Measurements from ENCODE around the gene PAX1. TPM values are rescaled to one million over a fixed set of nuclear protein-coding genes. Genes with fewer than 3 reads are reported as not detected.

The PAX1 gene
- total and polyA plus RNA-seq, 4 donors, result not detected

DNA sequence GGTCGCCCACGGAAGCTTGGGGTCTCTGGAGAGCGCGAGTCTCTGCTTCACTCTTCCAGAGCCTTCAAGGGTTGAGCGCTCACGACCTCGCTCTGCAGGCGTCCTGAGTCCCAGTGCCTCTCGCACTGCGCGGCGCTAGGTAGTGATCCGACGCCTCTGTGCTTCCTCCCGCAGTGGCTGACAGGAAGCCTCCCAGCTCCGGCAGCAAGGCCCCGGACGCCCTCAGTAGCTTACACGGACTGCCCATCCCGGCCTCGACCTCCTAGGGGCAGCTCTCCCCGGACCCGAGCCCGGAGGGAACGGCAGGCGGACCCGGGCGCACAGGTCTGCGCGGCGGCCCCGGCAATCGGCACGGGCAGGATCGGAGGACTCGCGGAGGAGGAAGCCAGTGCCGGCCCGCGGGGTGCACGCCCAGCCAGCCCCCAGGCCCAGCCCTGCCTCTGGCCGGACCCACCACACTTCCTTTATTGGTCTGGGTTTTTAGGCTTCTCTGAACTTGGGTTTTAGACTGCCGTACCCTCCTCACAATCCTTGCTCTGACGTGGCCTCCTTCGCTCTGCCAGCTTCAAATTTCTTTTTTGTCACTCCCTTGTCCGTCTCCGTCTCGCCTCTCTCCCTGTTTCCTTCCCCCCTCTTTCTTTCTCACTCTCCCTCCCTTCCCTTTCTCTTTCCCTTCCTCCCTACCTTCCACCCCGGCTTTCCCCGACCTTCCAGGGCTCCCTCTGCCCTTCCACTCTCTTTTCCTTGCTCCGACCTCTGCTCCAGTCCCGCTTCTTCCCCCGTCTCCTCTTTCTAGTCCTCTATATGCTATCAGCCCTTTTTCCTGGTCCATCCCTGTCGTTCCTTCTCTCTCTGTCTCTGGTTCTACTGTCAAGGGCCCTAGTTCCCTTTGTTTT lies 9.1 kb downstream of the PAX1 start:
- TF ChIP-seq GABPA (IDR thresholded peaks at IDR 0.05 in 1 of 2, conservative IDR thresholded peaks at IDR 0.05 in 1 of 2) (no peak), EGR1 (IDR thresholded peaks at IDR 0.05; ENCODE audit: low read depth in 2 of 2) (no peak), YY1 (IDR thresholded peaks at IDR 0.05) (no peak), HNF4A (conservative IDR thresholded peaks at IDR 0.05) (no peak), RAD21 (IDR thresholded peaks at IDR 0.05) (no peak), HNF4G (IDR thresholded peaks at IDR 0.05) (no peak)
- TF ChIP-seq, protein P1, sequence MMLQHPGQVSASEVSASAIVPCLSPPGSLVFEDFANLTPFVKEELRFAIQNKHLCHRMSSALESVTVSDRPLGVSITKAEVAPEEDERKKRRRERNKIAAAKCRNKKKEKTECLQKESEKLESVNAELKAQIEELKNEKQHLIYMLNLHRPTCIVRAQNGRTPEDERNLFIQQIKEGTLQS (IDR thresholded peaks at IDR 0.05), result no peak
- TF ChIP-seq, protein P2, sequence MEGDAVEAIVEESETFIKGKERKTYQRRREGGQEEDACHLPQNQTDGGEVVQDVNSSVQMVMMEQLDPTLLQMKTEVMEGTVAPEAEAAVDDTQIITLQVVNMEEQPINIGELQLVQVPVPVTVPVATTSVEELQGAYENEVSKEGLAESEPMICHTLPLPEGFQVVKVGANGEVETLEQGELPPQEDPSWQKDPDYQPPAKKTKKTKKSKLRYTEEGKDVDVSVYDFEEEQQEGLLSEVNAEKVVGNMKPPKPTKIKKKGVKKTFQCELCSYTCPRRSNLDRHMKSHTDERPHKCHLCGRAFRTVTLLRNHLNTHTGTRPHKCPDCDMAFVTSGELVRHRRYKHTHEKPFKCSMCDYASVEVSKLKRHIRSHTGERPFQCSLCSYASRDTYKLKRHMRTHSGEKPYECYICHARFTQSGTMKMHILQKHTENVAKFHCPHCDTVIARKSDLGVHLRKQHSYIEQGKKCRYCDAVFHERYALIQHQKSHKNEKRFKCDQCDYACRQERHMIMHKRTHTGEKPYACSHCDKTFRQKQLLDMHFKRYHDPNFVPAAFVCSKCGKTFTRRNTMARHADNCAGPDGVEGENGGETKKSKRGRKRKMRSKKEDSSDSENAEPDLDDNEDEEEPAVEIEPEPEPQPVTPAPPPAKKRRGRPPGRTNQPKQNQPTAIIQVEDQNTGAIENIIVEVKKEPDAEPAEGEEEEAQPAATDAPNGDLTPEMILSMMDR (IDR thresholded peaks at IDR 0.05; ENCODE audit: low read depth, low read length, missing input control), result no peak
- no peak for DNase-seq (ENCODE audit: low spot score)
- Histone ChIP-seq H3K36me3 (ENCODE audit: control insufficient read depth in 4 of 4, insufficient read depth in 3 of 4, low read depth in 1 of 4, low read length in 3 of 4) (no peaks in the 10 kb centered on the region), H3K9ac (ENCODE audit: low read depth in 1 of 2, low read length in 2 of 2) (no peak overlapping the region), H3K27ac (ENCODE audit: low read depth in 1 of 2, low read length in 2 of 2) (no peak overlapping the region), H3K9me3 (ENCODE audit: control insufficient read depth in 4 of 4, low read length in 3 of 4) (no peaks in the 10 kb centered on the region), H3K4me1 (ENCODE audit: control insufficient read depth in 4 of 4, insufficient read depth in 4 of 4, low read length in 3 of 4) (no peaks in the 10 kb centered on the region), H3K27me3 (ENCODE audit: control insufficient read depth in 4 of 4, insufficient read depth in 4 of 4, low read length in 3 of 4) (peaks cover 3 to 28% (median 17%) of the 10 kb centered on the region in 4 donors), H3K4me3 (ENCODE audit: low read depth in 1 of 3, low read length in 3 of 3) (no peak overlapping the region)
- 5% methylated on average over 54 of the region's 54 CpGs for WGBS

DNA sequence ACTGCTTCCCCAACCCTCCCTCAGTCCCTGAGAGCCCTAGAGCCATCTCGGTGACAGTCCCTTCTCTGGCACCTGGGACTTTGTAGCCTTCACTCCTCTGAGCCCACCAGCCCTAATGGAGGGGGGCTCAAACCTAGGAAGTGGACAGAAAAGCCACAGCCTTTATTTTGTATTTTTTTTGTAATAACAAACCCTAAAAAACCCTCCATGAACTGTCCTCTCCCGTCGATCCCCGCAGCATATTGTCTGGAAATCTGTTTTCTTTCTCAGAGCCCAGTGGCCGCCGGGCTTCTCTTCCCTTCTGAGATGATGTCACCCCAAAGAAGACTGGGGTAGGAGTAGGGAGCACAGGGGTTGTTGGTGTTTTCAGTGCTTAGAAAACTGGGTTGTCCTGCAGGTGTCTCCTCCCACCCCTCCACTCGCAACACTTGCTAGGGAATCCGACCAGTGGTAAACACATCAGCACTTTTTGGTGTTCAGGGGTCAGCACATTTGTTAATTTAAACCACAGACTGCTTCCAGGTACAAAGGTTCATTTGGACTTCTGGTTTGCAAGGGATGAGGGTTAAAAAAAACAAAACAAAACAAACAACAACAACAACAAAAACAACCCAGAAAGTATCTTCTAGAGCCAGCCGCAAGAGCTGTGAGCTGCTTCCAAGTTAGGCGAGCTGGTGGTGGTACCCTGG lies 9.9 kb downstream of the PAX1 start:
- Histone ChIP-seq H3K27me3 (ENCODE audit: control insufficient read depth in 4 of 4, insufficient read depth in 4 of 4, low read length in 3 of 4) (peaks cover 3 to 27% (median 17%) of the 10 kb centered on the region in 4 donors), H3K4me3 (ENCODE audit: low read depth in 1 of 3, low read length in 3 of 3) (no peak overlapping the region)

More for the DNA sequence above, 9.9 kb downstream of the PAX1 start:
- H3K36me3 ChIP-seq (ENCODE audit: control insufficient read depth in 4 of 4, insufficient read depth in 3 of 4, low read depth in 1 of 4, low read length in 3 of 4), result no peaks in the 10 kb centered on the region
- H3K27ac ChIP-seq (ENCODE audit: low read depth in 1 of 2, low read length in 2 of 2), result no peak overlapping the region
- 4% methylated on average over 10 of the region's 10 CpGs for WGBS
- H3K9ac ChIP-seq (ENCODE audit: low read depth in 1 of 2, low read length in 2 of 2), result no peak overlapping the region
- DNase-seq (ENCODE audit: low spot score), result no peak
- H3K4me1 ChIP-seq (ENCODE audit: control insufficient read depth in 4 of 4, insufficient read depth in 4 of 4, low read length in 3 of 4), result peaks cover 0 to 5% (median under 1%) of the 10 kb centered on the region in 4 donors
- no peaks in the 10 kb centered on the region for H3K9me3 ChIP-seq (ENCODE audit: control insufficient read depth in 4 of 4, low read length in 3 of 4)
- TF ChIP-seq HNF4A (conservative IDR thresholded peaks at IDR 0.05) (no peak), RAD21 (IDR thresholded peaks at IDR 0.05) (no peak), ZBTB33 (IDR thresholded peaks at IDR 0.05) (no peak), FOXA2 (IDR thresholded peaks at IDR 0.05) (no peak), REST (IDR thresholded peaks at IDR 0.05) (no peak)
- TF ChIP-seq, protein P3, sequence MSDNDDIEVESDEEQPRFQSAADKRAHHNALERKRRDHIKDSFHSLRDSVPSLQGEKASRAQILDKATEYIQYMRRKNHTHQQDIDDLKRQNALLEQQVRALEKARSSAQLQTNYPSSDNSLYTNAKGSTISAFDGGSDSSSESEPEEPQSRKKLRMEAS (IDR thresholded peaks at IDR 0.05), result no peak
- TF ChIP-seq, protein P2 (IDR thresholded peaks at IDR 0.05; ENCODE audit: low read depth, low read length, missing input control), result no peak
- TF ChIP-seq, protein P1 (IDR thresholded peaks at IDR 0.05), result no peak

All from liver (tissue), 9 donors.